Loucy (cell line): ENCODE measurements around the gene RAD23B.

Experiments
- CTCF ChIP-seq: fragments of 200-600 bp; sonication (generic); conservative IDR thresholded peaks from 2 replicates; pipeline ENCODE4 v1.5.1; 2014; ENCODE audit warnings: mild to moderate bottlenecking, antibody characterized with exemption, low read length
- EZH2phosphoT487 ChIP-seq: fragments of 200-600 bp; IDR thresholded peaks from 2 replicates; pipeline ENCODE4 v1.6.1; 2018; ENCODE audit warnings: antibody characterized with exemption, mild to moderate bottlenecking, moderate library complexity, borderline replicate concordance

GRCh38 chr9:107323836-107324585, 40.9 kb downstream of the RAD23B start:
- no peak for TF ChIP-seq CTCF
- no peak for TF ChIP-seq EZH2phosphoT487
